DMS79 (cell line): Measurements from ENCODE around the gene TMEM233.
"Not testable (repeated sequence)": the region's sequence is repeated elsewhere in the genome, so short reads cannot be mapped to it uniquely, and the experiment has no call there.

ENCODE experiments used
- DNase-seq: peaks from one replicate; lab custom pipeline; 2025; lab: John Stamatoyannopoulos, UW

TMEM233 gene

GRCh38 chr12:119609358-119609757 lies 15.8 kb downstream of the TMEM233 start:
- DNase-seq: no peak

- peak; percentile 78 for DNase-seq
Observed at GRCh38 chr12:119613319-119613936, 19.9 kb downstream of the TMEM233 start.

GRCh38 chr12:119614705-119615104 lies 21.1 kb downstream of the TMEM233 start:
- DNase-seq: no peak

GRCh38 chr12:119615518-119616475 lies 22.2 kb downstream of the TMEM233 start:
- DNase-seq: no peak

- DNase-seq: not testable (repeated sequence)
Observed at GRCh38 chr12:119618328-119618896, 24.8 kb downstream of the TMEM233 start.

GRCh38 chr12:119620490-119620889 lies 26.9 kb downstream of the TMEM233 start:
- DNase-seq: no peak

GRCh38 chr12:119621878-119622277 lies 28.3 kb downstream of the TMEM233 start:
- no peak for DNase-seq

GRCh38 chr12:119624966-119625365 lies 31.4 kb downstream of the TMEM233 start:
- peak; percentile 69 for DNase-seq

- no peak for DNase-seq
Observed at GRCh38 chr12:119627019-119627643, 33.6 kb downstream of the TMEM233 start.

- no peak for DNase-seq
Observed at GRCh38 chr12:119627686-119628085, 34.1 kb downstream of the TMEM233 start.

- no peak for DNase-seq
Observed at GRCh38 chr12:119630223-119630780, 36.7 kb downstream of the TMEM233 start.

GRCh38 chr12:119630962-119631550 lies 37.5 kb downstream of the TMEM233 start:
- DNase-seq: no peak

GRCh38 chr12:119631930-119632678 lies 38.5 kb downstream of the TMEM233 start:
- DNase-seq: no peak

- no peak for DNase-seq
Observed at GRCh38 chr12:119634743-119635142, 41.2 kb downstream of the TMEM233 start.

GRCh38 chr12:119642986-119643385 lies 49.4 kb downstream of the TMEM233 start:
- no peak for DNase-seq

- DNase-seq: no peak
Observed at GRCh38 chr12:119644930-119645329, 51.4 kb downstream of the TMEM233 start.

GRCh38 chr12:119645535-119646059 lies 52.0 kb downstream of the TMEM233 start:
- DNase-seq: no peak

- DNase-seq: no peak
Observed at GRCh38 chr12:119649202-119649808, 55.7 kb downstream of the TMEM233 start.

GRCh38 chr12:119652665-119653064 lies 59.1 kb downstream of the TMEM233 start:
- DNase-seq: no peak

- DNase-seq: not testable (repeated sequence)
Observed at GRCh38 chr12:119657001-119657400, 63.4 kb downstream of the TMEM233 start.
